A549 (cell line): ENCODE results near the gene NCDN.

Source experiments
- CTCF ChIP-seq: fragments of >200 bp; sonication (Bioruptor Twin); formaldehyde crosslinking; IDR thresholded peaks from 3 replicates; pipeline ENCODE4 v1.5.1; 2016
- EP300 ChIP-seq, 2 experiments: fragments of >200 bp; sonication (Bioruptor Twin); formaldehyde crosslinking; IDR thresholded peaks; 2 replicates in 1 of 2; 3 replicates in 1 of 2; pipeline ENCODE4 v1.6.1; 2016 to 2017
- JUN ChIP-seq, 2 experiments: fragments of >200 bp; sonication (Bioruptor Twin); formaldehyde crosslinking; IDR thresholded peaks; 2 replicates in 1 of 2; 3 replicates in 1 of 2; pipeline ENCODE4 v1.6.1; 2016 to 2017
- POLR2A ChIP-seq: IDR thresholded peaks from 2 replicates; pipeline ENCODE4 v1.6.1; 2012; ENCODE audit warnings: mild to moderate bottlenecking, low read length
- RFX5 ChIP-seq: fragments of 450-650 bp; IDR thresholded peaks from 2 replicates; pipeline ENCODE4 v1.7.1; 2014; ENCODE audit warnings: antibody characterized with exemption, mild to moderate bottlenecking, moderate library complexity
- SMC3 ChIP-seq: fragments of >200 bp; sonication (Bioruptor Twin); formaldehyde crosslinking; IDR thresholded peaks from 3 replicates; pipeline ENCODE4 v1.6.1; 2018; ENCODE audit warnings: inconsistent platforms
- ZFP36 ChIP-seq: fragments of 450-650 bp; IDR thresholded peaks from 2 replicates; pipeline ENCODE4 v1.6.1; 2014; ENCODE audit warnings: borderline replicate concordance; ENCODE audit not compliant: partially characterized antibody

GRCh38 chr1:35585281-35585680 is 27.7 kb downstream of the NCDN start:
- TF ChIP-seq CTCF (no peak), POLR2A (no peak), SMC3 (no peak), ZFP36 (no peak), EP300 (IDR thresholded peaks at IDR 0.05) (no peak), RFX5 (no peak), JUN (IDR thresholded peaks at IDR 0.05) (no peak)
